GM12891 (cell line): ENCODE measurements around the gene GALNT18.

Experiments used
- POLR2A ChIP-seq: IDR thresholded peaks from 2 replicates; pipeline ENCODE4 v1.6.1; 2011; ENCODE audit warnings: low read depth, low read length, control low read depth
- POLR2AphosphoS5 ChIP-seq: IDR thresholded peaks from 2 replicates; pipeline ENCODE4 v1.6.1; 2011; ENCODE audit warnings: low read depth, low read length, control low read depth

- TF ChIP-seq POLR2A (no peak), POLR2AphosphoS5 (no peak)
Measured at GRCh38 chr11:11252403-11252802, 369.4 kb downstream of the GALNT18 start.
